HG03097 (cell line): ENCODE results near the gene ARMH1.
"Not testable (repeated sequence)": the region's sequence is repeated elsewhere in the genome, so short reads cannot be mapped to it uniquely, and the experiment has no call there.

Experiments
- ATAC-seq: cut with Tn5 transposase; IDR thresholded peaks from one replicate; pipeline ENCODE4 v1.9.1; 2021; ENCODE audit not compliant: unreplicated experiment, low FRiP score

Gene ARMH1

GRCh38 chr1:44689447-44689765 lies 14.9 kb downstream of the ARMH1 start:
- no peak for ATAC-seq

- ATAC-seq = no peak
These were observed 18.6 kb downstream of the ARMH1 start for GRCh38 chr1:44693159-44693558.

DNA sequence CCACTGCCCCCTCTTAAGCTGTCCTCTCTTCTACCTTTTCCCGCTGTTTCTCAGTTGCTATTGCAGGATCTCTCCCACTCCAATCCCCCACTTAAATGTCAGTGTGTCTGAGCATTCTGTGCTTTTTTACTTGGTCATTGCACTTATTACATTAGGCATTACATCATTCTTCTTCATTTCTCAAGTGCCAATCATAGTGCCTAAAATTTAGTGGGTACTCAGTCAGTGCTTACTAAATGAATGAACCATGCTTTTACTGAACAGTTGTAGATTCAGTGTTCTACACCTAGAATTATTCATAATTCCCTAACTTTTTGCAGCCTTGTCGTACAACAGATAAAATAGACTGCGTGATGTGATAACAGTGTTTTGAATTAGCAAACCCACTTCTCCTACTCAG lies 19.4 kb downstream of the ARMH1 start:
- ATAC-seq = no peak

DNA sequence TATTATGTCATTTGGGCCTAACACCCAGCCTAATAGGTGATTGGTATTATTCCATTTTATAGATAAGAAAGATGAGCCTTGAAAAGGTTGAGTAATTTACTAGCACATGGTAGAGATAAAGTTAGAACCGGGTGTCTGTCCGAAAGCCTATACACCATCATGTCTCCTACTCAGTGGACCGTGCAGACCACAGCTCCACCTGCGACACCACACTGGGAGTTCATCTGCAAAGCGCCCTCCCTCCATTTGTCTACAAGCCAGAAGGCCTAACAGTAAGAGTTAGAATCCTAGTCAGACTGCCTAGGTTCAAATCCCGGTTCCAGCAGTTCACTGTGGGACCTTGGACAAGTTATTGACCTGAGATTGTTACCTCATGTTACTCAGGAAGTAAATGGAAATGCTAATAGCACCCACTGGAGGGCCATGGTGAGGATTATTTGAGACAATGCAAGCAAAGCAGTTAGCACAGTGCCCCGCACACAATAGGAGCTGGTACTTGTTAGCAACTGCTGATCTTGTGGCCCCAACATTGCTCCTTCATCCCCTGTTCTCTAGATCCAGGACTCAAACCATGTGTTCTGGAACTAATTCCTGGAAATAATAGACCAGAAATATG lies 20.5 kb downstream of the ARMH1 start:
- no peak for ATAC-seq

GRCh38 chr1:44695671-44696070 lies 21.2 kb downstream of the ARMH1 start:
- ATAC-seq = no peak

GRCh38 chr1:44696101-44696500 lies 21.6 kb downstream of the ARMH1 start:
- no peak for ATAC-seq

DNA sequence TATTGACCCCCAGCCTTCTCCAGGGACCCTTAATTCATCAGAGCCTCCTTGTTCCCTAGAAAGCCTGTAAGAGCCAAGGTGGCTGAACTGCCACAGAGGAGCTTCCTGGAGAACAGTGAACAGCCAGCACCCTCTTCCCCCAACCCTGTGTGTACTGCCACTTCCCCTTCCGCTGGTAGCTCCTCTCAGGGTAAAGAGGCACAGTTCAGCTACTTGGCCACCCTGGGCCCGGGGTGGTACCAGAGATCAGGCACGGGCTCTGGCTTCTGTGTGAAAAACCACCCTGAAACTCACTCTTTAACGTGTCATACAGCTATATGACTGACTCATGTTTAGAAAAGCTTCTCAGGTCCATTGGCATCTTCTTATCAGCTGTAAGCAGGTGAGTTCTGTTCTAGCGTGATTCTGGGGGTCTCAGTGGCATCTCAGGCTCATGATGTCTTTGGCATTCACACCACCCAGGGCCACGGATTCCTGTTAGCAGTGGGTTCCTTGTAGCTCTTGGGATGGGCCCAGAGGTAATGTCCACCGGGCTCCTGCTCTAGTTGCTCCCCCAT lies 22.4 kb downstream of the ARMH1 start:
- no peak for ATAC-seq

DNA sequence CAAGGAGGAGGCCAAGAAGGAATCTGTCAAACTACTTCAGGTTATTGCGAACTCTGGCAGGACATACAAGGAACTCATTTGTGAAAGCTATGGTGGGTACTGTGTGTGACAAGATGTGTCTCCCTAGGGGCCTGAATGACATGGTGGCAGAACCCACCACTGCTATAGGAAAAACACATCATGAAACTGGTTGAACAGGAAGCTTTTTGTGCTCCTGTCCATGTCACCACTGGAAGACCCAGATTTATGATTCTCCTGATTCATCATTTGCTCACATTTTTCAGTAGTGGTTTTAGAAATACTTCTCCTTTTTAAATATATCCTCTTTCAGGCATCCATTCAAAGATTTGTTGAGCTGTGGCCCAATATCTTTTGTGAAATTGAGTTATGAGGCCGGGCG lies 23.6 kb downstream of the ARMH1 start:
- no peak for ATAC-seq

GRCh38 chr1:44699375-44699774 lies 24.9 kb downstream of the ARMH1 start:
- ATAC-seq = not testable (repeated sequence)

GRCh38 chr1:44700573-44700972 lies 26.1 kb downstream of the ARMH1 start:
- ATAC-seq = no peak

DNA sequence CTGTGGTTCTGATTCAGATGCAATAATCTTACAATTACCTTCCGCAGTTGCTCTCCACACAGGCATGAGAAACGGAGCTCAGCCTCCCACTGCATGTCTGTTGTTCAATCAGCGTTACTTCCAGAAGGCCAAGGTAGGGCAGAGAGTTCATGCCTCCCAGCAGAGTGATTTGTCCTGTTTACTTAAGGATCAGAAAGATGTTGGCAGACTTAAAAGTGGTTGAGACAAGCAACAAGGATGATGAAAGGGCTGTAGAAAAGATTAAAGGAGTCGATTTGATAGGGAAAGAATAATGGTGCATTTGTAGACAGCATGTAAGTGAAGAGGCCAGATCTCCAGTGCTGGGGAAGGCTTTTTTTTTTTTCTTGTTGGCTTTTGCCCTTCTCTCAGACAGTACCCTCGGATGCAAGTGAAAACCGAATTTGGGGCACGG lies 26.6 kb downstream of the ARMH1 start:
- no peak for ATAC-seq

GRCh38 chr1:44705470-44705869 lies 31.0 kb downstream of the ARMH1 start:
- ATAC-seq = no peak

DNA sequence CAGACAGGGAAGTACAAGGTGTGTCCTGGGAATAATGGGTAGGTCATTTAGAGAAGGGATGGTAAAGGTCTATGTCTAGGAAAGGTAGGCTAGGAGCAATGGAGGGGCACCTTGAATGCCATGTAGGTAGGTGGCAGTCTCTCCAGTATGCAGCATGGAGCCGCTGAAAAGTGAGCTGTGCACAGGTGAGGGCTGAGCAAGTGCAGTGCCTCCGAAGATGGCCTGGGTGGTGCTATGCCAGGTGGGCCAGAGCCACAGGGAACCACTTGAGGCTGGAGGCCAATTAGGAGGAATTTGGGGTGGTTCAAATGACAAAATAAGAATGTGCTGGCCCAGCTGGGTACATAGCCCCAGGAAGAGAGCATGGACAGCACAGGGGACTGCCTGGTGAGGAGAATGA lies 31.4 kb downstream of the ARMH1 start:
- ATAC-seq = no peak

DNA sequence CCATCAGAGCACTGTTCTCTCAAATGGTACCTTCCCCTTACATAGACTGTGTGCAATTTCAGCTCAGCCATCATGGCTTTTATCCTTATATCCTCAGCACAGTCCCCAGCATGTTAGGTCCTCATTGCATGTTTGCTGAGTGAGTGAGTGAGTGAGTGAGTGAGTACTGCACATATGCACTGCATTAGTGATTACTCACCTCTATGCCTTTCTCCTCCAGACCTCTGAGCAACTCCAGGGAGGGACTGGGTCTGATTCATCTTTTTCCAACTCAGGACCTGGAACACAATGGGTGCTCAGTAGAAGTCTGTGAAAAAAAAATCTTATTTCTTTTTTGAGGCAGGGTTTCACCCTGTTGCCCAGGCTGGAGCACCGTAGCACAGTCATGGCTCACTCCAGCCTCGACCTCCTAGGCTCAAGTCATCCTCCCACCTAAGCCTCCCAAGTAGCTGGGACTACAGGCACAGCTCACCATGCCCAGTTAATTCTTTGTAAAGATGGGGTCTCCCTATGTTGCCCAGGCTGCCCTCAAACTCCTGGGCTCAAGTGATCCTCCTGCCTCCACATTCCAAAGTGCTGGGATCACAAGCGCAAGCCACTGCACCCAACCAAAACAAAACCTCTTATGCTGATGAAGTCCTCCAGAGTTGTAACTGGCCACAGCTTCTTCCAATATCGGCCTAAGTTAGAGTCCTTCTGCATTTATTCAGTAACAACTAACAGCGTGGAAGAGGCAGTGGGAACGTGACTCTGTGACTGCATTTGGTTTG lies 32.8 kb downstream of the ARMH1 start:
- ATAC-seq = no peak

GRCh38 chr1:44707959-44708831 lies 33.7 kb downstream of the ARMH1 start:
- ATAC-seq = no peak

- no peak for ATAC-seq
These were observed 38.8 kb downstream of the ARMH1 start for GRCh38 chr1:44713321-44713781.

DNA sequence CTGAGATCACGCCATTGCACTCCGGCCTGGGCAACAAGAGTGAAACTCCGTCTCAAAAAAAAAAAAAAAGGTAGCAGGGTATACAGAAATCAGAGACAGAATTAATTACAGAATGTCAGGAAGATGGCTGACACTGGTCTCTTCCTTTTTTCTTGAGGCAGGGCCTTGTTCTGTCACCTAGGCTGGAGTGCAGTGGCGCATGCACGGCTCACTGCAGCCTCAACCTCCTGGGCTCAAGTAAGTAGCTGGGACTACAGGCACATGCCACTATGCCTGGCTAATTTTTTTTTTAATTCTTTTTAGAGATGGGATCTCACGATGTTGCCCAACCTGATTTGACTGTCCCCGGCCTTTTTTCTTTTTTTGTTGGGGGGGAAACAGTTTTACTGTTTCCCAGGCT lies 40.0 kb downstream of the ARMH1 start:
- no peak for ATAC-seq

GRCh38 chr1:44714944-44715571 lies 40.5 kb downstream of the ARMH1 start:
- no peak for ATAC-seq

DNA sequence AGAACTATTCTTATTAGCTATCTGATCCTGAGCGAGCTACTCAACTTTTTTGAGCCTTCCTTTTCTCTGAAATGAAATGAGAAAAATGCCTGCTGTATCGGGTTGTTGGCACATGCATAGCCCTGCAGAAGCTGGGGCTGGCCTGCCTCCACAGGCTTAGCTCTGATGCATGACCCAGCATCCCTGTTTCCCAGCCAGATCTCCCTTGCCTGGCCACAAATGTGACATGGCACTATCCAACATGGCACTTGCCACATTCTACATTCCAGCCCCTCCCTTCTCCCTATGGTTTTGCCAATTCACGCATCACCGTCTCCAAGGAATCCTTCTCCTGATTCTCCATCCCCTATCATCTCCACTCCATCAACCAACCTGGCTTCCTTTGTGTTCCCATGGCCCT lies 42.6 kb downstream of the ARMH1 start:
- ATAC-seq = no peak

DNA sequence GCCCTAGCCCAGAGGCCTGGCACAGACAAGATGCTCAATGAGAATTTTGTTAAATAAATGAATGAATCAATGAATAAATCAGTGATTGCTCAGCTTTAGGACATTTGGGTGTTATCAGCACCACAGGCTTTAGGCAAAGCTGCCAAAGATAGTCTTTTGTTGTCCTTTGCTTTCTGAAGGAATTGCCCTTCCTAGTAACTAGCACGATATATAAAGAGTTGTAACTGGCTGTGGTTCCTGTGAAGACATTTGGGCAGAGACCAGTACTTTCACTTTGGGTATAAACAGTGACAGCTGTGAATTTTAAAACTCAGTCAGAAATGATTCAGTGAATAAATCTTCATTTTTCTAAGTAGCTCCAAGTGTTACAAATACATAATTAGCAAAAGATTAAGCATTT lies 43.1 kb downstream of the ARMH1 start:
- ATAC-seq = no peak

DNA sequence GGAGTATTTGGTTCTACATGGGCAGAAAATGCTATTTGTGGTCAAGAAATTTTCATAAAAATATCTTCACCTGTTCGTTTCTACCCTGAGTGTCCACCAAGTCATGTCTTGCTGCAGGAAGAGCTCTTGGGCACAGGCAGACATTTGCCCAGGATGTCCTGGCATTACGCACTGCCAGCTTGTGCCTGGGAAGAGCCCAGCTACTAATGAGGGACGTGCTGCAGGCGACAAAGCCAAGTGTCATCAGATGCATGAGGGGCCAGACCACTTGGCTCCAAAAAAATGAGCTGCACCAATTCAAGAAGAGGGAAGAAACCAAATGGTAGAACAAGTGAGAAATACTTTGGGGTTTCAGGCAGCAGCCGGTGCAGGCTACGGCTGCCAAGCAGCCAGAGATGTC lies 43.6 kb downstream of the ARMH1 start:
- ATAC-seq = no peak
